ENCODE data around the gene RPL23. TPM values are rescaled to one million over a fixed set of nuclear protein-coding genes. Genes with fewer than 3 reads are reported as not detected.

Gene RPL23
- total RNA-seq, 4 donors from 2014 or later = 1,382 to 1,902 (median 1,771) TPM

GRCh38 chr17:38885044-38885727, 31.7 kb upstream of the RPL23 start:
- no peak for DNase-seq (ENCODE audit: low spot score in 2 of 2)
- H3K9me3 ChIP-seq = no peaks in the 10 kb centered on the region
- WGBS = 74% methylated on average over 5 of the region's 9 CpGs
- H3K4me1 ChIP-seq = peaks cover 76% of the 10 kb centered on the region
- no peaks in the 10 kb centered on the region for H3K27me3 ChIP-seq
- peaks cover 26% of the 10 kb centered on the region for H3K36me3 ChIP-seq
- TF ChIP-seq EP300 (IDR thresholded peaks at IDR 0.05) = no peak
- no peak for TF ChIP-seq POLR2AphosphoS5 (IDR thresholded peaks at IDR 0.05)
- TF ChIP-seq POLR2A (IDR thresholded peaks at IDR 0.05) = no peak
- TF ChIP-seq CTCF (IDR thresholded peaks at IDR 0.05) = no peak
- no peak overlapping the region for H3K27ac ChIP-seq
- no peak overlapping the region for H3K4me3 ChIP-seq

- peaks cover 20% of the 10 kb centered on the region for H3K36me3 ChIP-seq
- peak overlapping the region; percentile 76 for H3K27ac ChIP-seq
- H3K9me3 ChIP-seq = no peaks in the 10 kb centered on the region
- peaks cover 90% of the 10 kb centered on the region for H3K4me1 ChIP-seq
- no peak overlapping the region for H3K4me3 ChIP-seq
- TF ChIP-seq POLR2A (IDR thresholded peaks at IDR 0.05) (no peak), POLR2AphosphoS5 (IDR thresholded peaks at IDR 0.05) (no peak), EP300 (IDR thresholded peaks at IDR 0.05) (no peak), CTCF (IDR thresholded peaks at IDR 0.05) (no peak)
- WGBS = 52% methylated on average over 19 of the region's 19 CpGs
- H3K27me3 ChIP-seq = no peaks in the 10 kb centered on the region
- no peak for DNase-seq (ENCODE audit: low spot score in 2 of 2)
Measured at GRCh38 chr17:38883592-38884526, 30.3 kb upstream of the RPL23 start.

GRCh38 chr17:38882870-38883269, 29.3 kb upstream of the RPL23 start:
- Histone ChIP-seq H3K9me3 (no peaks in the 10 kb centered on the region), H3K4me3 (no peak overlapping the region), H3K36me3 (peaks cover 21% of the 10 kb centered on the region), H3K4me1 (peaks cover 91% of the 10 kb centered on the region), H3K27ac (peak overlapping the region; percentile 76), H3K27me3 (no peaks in the 10 kb centered on the region)
- no peak for DNase-seq (ENCODE audit: low spot score in 2 of 2)
- TF ChIP-seq EP300 (IDR thresholded peaks at IDR 0.05) (no peak), POLR2A (IDR thresholded peaks at IDR 0.05) (no peak), CTCF (IDR thresholded peaks at IDR 0.05) (no peak), POLR2AphosphoS5 (IDR thresholded peaks at IDR 0.05) (no peak)
- 57% methylated on average over 2 of the region's 2 CpGs for WGBS

- H3K27ac ChIP-seq = peak overlapping the region; percentile 76
- no peaks in the 10 kb centered on the region for H3K9me3 ChIP-seq
- H3K36me3 ChIP-seq = peaks cover 15% of the 10 kb centered on the region
- no peak for DNase-seq (ENCODE audit: low spot score in 2 of 2)
- 33% methylated on average over 8 of the region's 8 CpGs for WGBS
- H3K4me3 ChIP-seq = no peak overlapping the region
- H3K27me3 ChIP-seq = no peaks in the 10 kb centered on the region
- H3K4me1 ChIP-seq = peaks cover 89% of the 10 kb centered on the region
- TF ChIP-seq POLR2AphosphoS5 (IDR thresholded peaks at IDR 0.05) (peak in 1 of 3 donors; percentile 41), POLR2A (IDR thresholded peaks at IDR 0.05) (no peak)
Measured at GRCh38 chr17:38881600-38882191, 28.2 kb upstream of the RPL23 start.

- no peak for DNase-seq (ENCODE audit: low spot score in 2 of 2)
- no peaks in the 10 kb centered on the region for H3K9me3 ChIP-seq
- peaks cover 11% of the 10 kb centered on the region for H3K36me3 ChIP-seq
- peak overlapping the region; percentile 15 for H3K4me3 ChIP-seq
- H3K4me1 ChIP-seq = peaks cover 81% of the 10 kb centered on the region
- H3K27me3 ChIP-seq = no peaks in the 10 kb centered on the region
- WGBS = 0% methylated on average over 6 of the region's 6 CpGs
- TF ChIP-seq POLR2A (IDR thresholded peaks at IDR 0.05) (no peak), EP300 (IDR thresholded peaks at IDR 0.05) (no peak), POLR2AphosphoS5 (IDR thresholded peaks at IDR 0.05) (no peak), CTCF (IDR thresholded peaks at IDR 0.05) (no peak)
- peak overlapping the region; percentile 76 for H3K27ac ChIP-seq
Measured at GRCh38 chr17:38879878-38880665, 26.6 kb upstream of the RPL23 start.

Measured in suprapubic skin (tissue), 4 donors.